Stimulated activated memory B cell treated with anti-CD40 and anti-IgM and Interleukin-4, amounts not matched to agents 10 μg/mL and 1 μg/mL and 100 μg/mL, for 72 hours (primary cell): ENCODE data around the gene RHBG.

Source experiments
- ATAC-seq: fragments of 150-1000 bp; cut with Tn5 transposase; 2 replicates; pipeline ENCODE4 v1.10.0; 2021
- H3K27ac Mint-ChIP-seq: one replicate; pipeline ENCODE4 v1.8.0; 2022; ENCODE audit warnings: mild to moderate bottlenecking, mixed read lengths
- H3K27me3 Mint-ChIP-seq: one replicate; pipeline ENCODE4 v1.8.0; 2022; ENCODE audit warnings: mixed read lengths
- H3K36me3 Mint-ChIP-seq: one replicate; pipeline ENCODE4 v1.8.0; 2022; ENCODE audit warnings: mixed read lengths
- H3K4me1 Mint-ChIP-seq: one replicate; pipeline ENCODE4 v1.8.0; 2022; ENCODE audit warnings: mixed read lengths
- H3K4me3 Mint-ChIP-seq: one replicate; pipeline ENCODE4 v1.8.0; 2022; ENCODE audit warnings: mild to moderate bottlenecking, moderate library complexity, mixed read lengths
- H3K9me3 Mint-ChIP-seq: one replicate; pipeline ENCODE4 v1.8.0; 2022; ENCODE audit warnings: mixed read lengths

The RHBG gene

GRCh38 chr1:156431366-156431765 lies 62.4 kb downstream of the RHBG start:
- no peak overlapping the region for H3K4me3 Mint-ChIP-seq
- no peaks in the 10 kb centered on the region for H3K36me3 Mint-ChIP-seq

GRCh38 chr1:156431769-156432668 lies 63.0 kb downstream of the RHBG start:
- Mint-ChIP-seq H3K36me3 (no peaks in the 10 kb centered on the region), H3K9me3 (no peaks in the 10 kb centered on the region), H3K27me3 (peaks cover 100% of the 10 kb centered on the region), H3K4me3 (no peak overlapping the region), H3K27ac (no peak overlapping the region), H3K4me1 (peaks cover 26% of the 10 kb centered on the region)
- no peak for ATAC-seq

More at GRCh38 chr1:156431366-156431765, 62.4 kb downstream of the RHBG start:
- Mint-ChIP-seq H3K4me1 (peaks cover 21% of the 10 kb centered on the region), H3K27ac (no peak overlapping the region), H3K9me3 (no peaks in the 10 kb centered on the region), H3K27me3 (peaks cover 100% of the 10 kb centered on the region)
- ATAC-seq, result no peak

GRCh38 chr1:156432669-156433018 lies 63.6 kb downstream of the RHBG start:
- H3K4me3 Mint-ChIP-seq, result no peak overlapping the region
- peaks cover 31% of the 10 kb centered on the region for H3K4me1 Mint-ChIP-seq
- no peaks in the 10 kb centered on the region for H3K36me3 Mint-ChIP-seq
- H3K27me3 Mint-ChIP-seq, result peaks cover 100% of the 10 kb centered on the region
- no peak overlapping the region for H3K27ac Mint-ChIP-seq
- H3K9me3 Mint-ChIP-seq, result no peaks in the 10 kb centered on the region
- no peak for ATAC-seq

GRCh38 chr1:156433032-156433431 lies 64.0 kb downstream of the RHBG start:
- no peak overlapping the region for H3K4me3 Mint-ChIP-seq
- H3K27ac Mint-ChIP-seq, result no peak overlapping the region
- H3K36me3 Mint-ChIP-seq, result no peaks in the 10 kb centered on the region
- peaks cover 31% of the 10 kb centered on the region for H3K4me1 Mint-ChIP-seq
- ATAC-seq, result no peak
- H3K27me3 Mint-ChIP-seq, result peaks cover 100% of the 10 kb centered on the region
- no peaks in the 10 kb centered on the region for H3K9me3 Mint-ChIP-seq

- no peak overlapping the region for H3K4me3 Mint-ChIP-seq
- H3K4me1 Mint-ChIP-seq, result peaks cover 36% of the 10 kb centered on the region
- no peak for ATAC-seq
- peaks cover 100% of the 10 kb centered on the region for H3K27me3 Mint-ChIP-seq
- H3K36me3 Mint-ChIP-seq, result no peaks in the 10 kb centered on the region
- H3K27ac Mint-ChIP-seq, result no peak overlapping the region
- H3K9me3 Mint-ChIP-seq, result no peaks in the 10 kb centered on the region
Observed at GRCh38 chr1:156433602-156434001, 64.6 kb downstream of the RHBG start.
